ENCODE measurements around the gene TMCC3.

- TF ChIP-seq, protein P1, sequence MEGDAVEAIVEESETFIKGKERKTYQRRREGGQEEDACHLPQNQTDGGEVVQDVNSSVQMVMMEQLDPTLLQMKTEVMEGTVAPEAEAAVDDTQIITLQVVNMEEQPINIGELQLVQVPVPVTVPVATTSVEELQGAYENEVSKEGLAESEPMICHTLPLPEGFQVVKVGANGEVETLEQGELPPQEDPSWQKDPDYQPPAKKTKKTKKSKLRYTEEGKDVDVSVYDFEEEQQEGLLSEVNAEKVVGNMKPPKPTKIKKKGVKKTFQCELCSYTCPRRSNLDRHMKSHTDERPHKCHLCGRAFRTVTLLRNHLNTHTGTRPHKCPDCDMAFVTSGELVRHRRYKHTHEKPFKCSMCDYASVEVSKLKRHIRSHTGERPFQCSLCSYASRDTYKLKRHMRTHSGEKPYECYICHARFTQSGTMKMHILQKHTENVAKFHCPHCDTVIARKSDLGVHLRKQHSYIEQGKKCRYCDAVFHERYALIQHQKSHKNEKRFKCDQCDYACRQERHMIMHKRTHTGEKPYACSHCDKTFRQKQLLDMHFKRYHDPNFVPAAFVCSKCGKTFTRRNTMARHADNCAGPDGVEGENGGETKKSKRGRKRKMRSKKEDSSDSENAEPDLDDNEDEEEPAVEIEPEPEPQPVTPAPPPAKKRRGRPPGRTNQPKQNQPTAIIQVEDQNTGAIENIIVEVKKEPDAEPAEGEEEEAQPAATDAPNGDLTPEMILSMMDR (IDR thresholded peaks at IDR 0.05) = no peak
- no peak for TF ChIP-seq POLR2A (IDR thresholded peaks at IDR 0.05)
These were observed 10.1 kb upstream of the TMCC3 start for GRCh38 chr12:94660436-94660835.

Measured in suprapubic skin (tissue), 3 donors.